Common myeloid progenitor, CD34-positive (primary cell): ENCODE measurements around the gene CAMK2A.

Source experiments
- CTCF ChIA-PET: fragments of 350-600 bp; sonication (Branson Sonifier 250); formaldehyde crosslinking; loops from one replicate; lab custom pipeline; 2021; ENCODE audit warnings: antibody characterized with exemption; lab: Charles Lee
- POLR2A ChIA-PET: fragments of 350-600 bp; sonication (Branson Sonifier 250); formaldehyde crosslinking; loops from one replicate; lab custom pipeline; 2021; ENCODE audit warnings: antibody characterized with exemption; lab: Charles Lee
- DNase-seq, 3 donors: peaks; one replicate each; pipeline versions ENCODE4 v3.0.0 to v3.0.0-alpha.2; 2013
- H3K27ac ChIP-seq, 2 experiments: 1 replicate in 1 of 2; 2 replicates in 1 of 2; pipeline ENCODE4 v1.7.0; 2013; ENCODE audit warnings: inconsistent platforms in 2 of 2, low read length in 2 of 2, mild to moderate bottlenecking in 2 of 2, low read depth in 1 of 2, moderate library complexity in 1 of 2; ENCODE audit not compliant: severe bottlenecking in 2 of 2, insufficient read depth in 1 of 2, poor library complexity in 1 of 2
- H3K27me3 ChIP-seq, 5 experiments: replicated peaks in 2 of 5; 1 replicate in 3 of 5; 2 replicates in 2 of 5; pipeline versions ENCODE4 v1.6.1 to v1.7.0; 2013; ENCODE audit warnings: low read length in 4 of 5, mild to moderate bottlenecking in 2 of 5, moderate library complexity in 2 of 5, inconsistent platforms in 1 of 5; ENCODE audit not compliant: insufficient read depth in 5 of 5, control insufficient read depth in 4 of 5
- H3K36me3 ChIP-seq, 4 experiments: 1 replicate in 2 of 4; 2 replicates in 2 of 4; pipeline versions ENCODE4 v1.6.1 to v1.7.0; 2013; ENCODE audit warnings: low read length in 3 of 4, control low read depth in 1 of 4, mild to moderate bottlenecking in 1 of 4; ENCODE audit not compliant: control insufficient read depth in 4 of 4, insufficient read depth in 4 of 4
- H3K4me1 ChIP-seq, 4 experiments: 1 replicate in 3 of 4; 2 replicates in 1 of 4; pipeline versions ENCODE4 v1.6.1 to v1.7.1; 2013; ENCODE audit warnings: low read length in 3 of 4, mild to moderate bottlenecking in 3 of 4, control low read depth in 1 of 4, inconsistent platforms in 1 of 4, moderate library complexity in 1 of 4; ENCODE audit not compliant: control insufficient read depth in 4 of 4, insufficient read depth in 4 of 4; ENCODE audit errors: control extremely low read depth in 1 of 4
- H3K4me3 ChIP-seq, 7 experiments: 1 replicate in 4 of 7; 2 replicates in 3 of 7; pipeline versions ENCODE4 v1.5.1 to v1.7.0; 2013; ENCODE audit warnings: mild to moderate bottlenecking in 7 of 7, low read length in 6 of 7, moderate library complexity in 6 of 7, inconsistent platforms in 2 of 7, low read depth in 2 of 7, control low read depth in 1 of 7; ENCODE audit not compliant: insufficient read depth in 4 of 7, control insufficient read depth in 1 of 7; ENCODE audit errors: extremely low read depth in 1 of 7
- H3K9me3 ChIP-seq, 5 experiments: 1 replicate in 4 of 5; 2 replicates in 1 of 5; pipeline versions ENCODE4 v1.6.1 to v1.7.1; 2013; ENCODE audit warnings: low read length in 4 of 5, mild to moderate bottlenecking in 2 of 5, inconsistent platforms in 1 of 5, low read depth in 1 of 5, moderate library complexity in 1 of 5; ENCODE audit not compliant: control insufficient read depth in 4 of 5, insufficient read depth in 2 of 5; ENCODE audit errors: control extremely low read depth in 1 of 5
- WGBS: methylation state at CpG from one replicate; pipeline ENCODE4 v1.1.5; 2013; ENCODE audit not compliant: insufficient coverage; 5-methylcytosine and 5-hydroxymethylcytosine counted together

CAMK2A gene

GRCh38 chr5:150258130-150258529 is 31.4 kb downstream of the CAMK2A start:
- no peak overlapping the region for H3K4me3 ChIP-seq
- H3K4me1 ChIP-seq: no peaks in the 10 kb centered on the region
- WGBS: 71% methylated on average over 5 of the region's 6 CpGs
- no peak overlapping the region for H3K27ac ChIP-seq
- ChIA-PET CTCF (interaction anchor here (1.8 kb wide), 1 partner anchor 10 kb away, joined by 10 read pairs; no protein-coding TSS in a partner anchor), POLR2A (no interaction called here)
- no peaks in the 10 kb centered on the region for H3K36me3 ChIP-seq
- H3K9me3 ChIP-seq: no peaks in the 10 kb centered on the region
- peak in 1 of 3 donors; percentile 9 for DNase-seq
- no peaks in the 10 kb centered on the region for H3K27me3 ChIP-seq

DNA sequence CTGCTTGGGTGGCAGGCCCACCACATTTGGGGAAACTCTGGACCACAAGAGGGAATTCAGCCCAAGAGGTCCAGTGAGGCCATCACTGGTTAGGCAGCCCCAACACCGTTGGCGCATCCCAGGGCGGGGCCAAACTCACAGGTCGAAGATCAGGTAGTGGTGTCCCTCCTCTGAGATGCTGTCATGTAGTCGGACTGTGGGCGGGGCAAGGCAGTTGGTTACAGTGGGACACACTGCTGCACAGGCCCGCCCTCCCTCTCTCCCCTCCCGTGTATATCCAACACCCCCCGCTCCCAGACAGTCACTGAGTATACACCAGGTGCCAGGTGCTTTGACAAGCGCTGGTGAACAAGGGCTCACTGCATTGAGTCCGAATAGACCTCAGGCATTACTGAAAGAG is 32.1 kb downstream of the CAMK2A start:
- Histone ChIP-seq H3K27ac (no peak overlapping the region), H3K4me1 (no peaks in the 10 kb centered on the region), H3K4me3 (no peak overlapping the region), H3K9me3 (no peaks in the 10 kb centered on the region), H3K27me3 (no peaks in the 10 kb centered on the region), H3K36me3 (no peaks in the 10 kb centered on the region)
- POLR2A ChIA-PET: no interaction called here
- DNase-seq: no peak
- CTCF ChIA-PET: interaction anchor here (1.8 kb wide), 1 partner anchor 11 kb away, joined by 10 read pairs; no protein-coding TSS in a partner anchor
- WGBS: 97% methylated on average over 11 of the region's 11 CpGs

DNA sequence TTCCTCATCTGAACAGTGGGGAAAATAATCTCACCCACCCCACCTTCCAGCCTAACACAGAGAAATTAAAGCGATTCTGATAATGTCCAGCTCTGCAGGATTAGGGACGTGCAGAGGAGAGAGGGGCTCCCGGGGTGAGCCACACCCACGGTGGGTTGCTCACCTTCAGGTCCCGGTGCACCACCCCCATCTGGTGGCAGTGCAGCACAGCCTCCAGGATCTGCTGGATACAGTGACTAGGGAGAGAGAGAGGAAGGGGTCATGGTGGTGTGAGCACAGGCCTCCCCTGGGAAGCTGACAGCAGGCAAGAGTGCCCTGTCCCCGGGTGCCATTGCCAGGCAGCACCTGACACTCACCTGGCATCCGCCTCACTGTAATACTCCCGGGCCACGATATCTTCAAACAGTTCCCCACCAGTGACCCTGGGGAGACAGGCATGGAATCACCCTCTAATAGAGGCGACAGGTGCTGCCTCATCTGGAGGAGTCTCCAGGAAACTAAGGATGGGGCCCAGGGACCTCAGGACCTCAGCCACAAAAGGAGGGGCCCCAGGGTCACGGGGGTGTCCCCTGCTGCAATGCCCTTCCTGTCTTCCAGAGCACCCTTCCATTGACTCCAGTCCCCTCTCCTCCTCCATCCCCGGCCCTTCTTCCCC is 33.0 kb downstream of the CAMK2A start:
- no peaks in the 10 kb centered on the region for H3K4me1 ChIP-seq
- 90% methylated on average over 8 of the region's 12 CpGs for whole genome bisulfite sequencing
- H3K4me3 ChIP-seq: no peak overlapping the region
- no peak for DNase-seq
- no peaks in the 10 kb centered on the region for H3K9me3 ChIP-seq
- no peaks in the 10 kb centered on the region for H3K27me3 ChIP-seq
- ChIA-PET POLR2A (interaction anchor here (0.6 kb wide), 1 partner anchor 63 kb away, joined by 3 read pairs; no protein-coding TSS in a partner anchor), CTCF (interaction anchor here (0.6 kb wide), 1 partner anchor 42 kb away, joined by 3 read pairs; no protein-coding TSS in a partner anchor)
- H3K27ac ChIP-seq: no peak overlapping the region
- H3K36me3 ChIP-seq: no peaks in the 10 kb centered on the region

GRCh38 chr5:150255659-150256409 is 33.7 kb downstream of the CAMK2A start:
- H3K4me1 ChIP-seq: no peaks in the 10 kb centered on the region
- 86% methylated on average over 6 of the region's 6 CpGs for whole genome bisulfite sequencing
- H3K27ac ChIP-seq: no peak overlapping the region
- no peaks in the 10 kb centered on the region for H3K9me3 ChIP-seq
- CTCF ChIA-PET: interaction anchor here (0.6 to 1.8 kb wide), 3 partner anchors 9 to 94 kb away, joined by 3 to 5 read pairs (median 3); no protein-coding TSS in a partner anchor
- no peak overlapping the region for H3K4me3 ChIP-seq
- DNase-seq: peak in 1 of 3 donors; percentile 12
- POLR2A ChIA-PET: interaction anchor here (0.6 kb wide), 1 partner anchor 64 kb away, joined by 3 read pairs; no protein-coding TSS in a partner anchor
- no peaks in the 10 kb centered on the region for H3K36me3 ChIP-seq
- H3K27me3 ChIP-seq: no peaks in the 10 kb centered on the region

DNA sequence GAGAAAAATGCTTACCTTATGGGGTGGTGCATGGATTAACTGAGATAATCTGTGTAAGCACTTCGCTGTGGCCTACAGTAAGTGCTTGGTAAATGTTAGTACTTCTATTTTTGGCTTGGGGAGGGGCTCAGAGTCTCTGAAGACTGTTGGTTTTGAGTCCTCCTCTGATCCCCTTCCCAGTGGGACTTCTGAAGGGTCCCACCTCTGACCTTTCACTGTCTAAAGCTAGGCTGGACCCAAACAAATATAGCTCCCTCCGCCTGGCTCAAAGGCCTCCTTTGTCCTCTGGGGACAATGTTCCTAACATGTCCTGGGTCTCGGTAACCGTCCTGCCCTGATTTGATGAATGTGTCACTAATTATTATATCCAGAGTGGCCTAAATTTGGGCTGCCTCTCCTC is 34.8 kb downstream of the CAMK2A start:
- CTCF ChIA-PET: interaction anchor here (0.6 to 1.8 kb wide), 4 partner anchors 10 to 170 kb away, joined by 3 to 5 read pairs (median 3); no protein-coding TSS in a partner anchor
- POLR2A ChIA-PET: no interaction called here
- Histone ChIP-seq H3K9me3 (no peaks in the 10 kb centered on the region), H3K36me3 (no peaks in the 10 kb centered on the region), H3K4me3 (no peak overlapping the region), H3K27ac (no peak overlapping the region), H3K4me1 (no peaks in the 10 kb centered on the region), H3K27me3 (no peaks in the 10 kb centered on the region)
- DNase-seq: no peak
- WGBS: 100% methylated on average over 4 of the region's 4 CpGs

GRCh38 chr5:150254363-150254762 is 35.2 kb downstream of the CAMK2A start:
- ChIA-PET POLR2A (no interaction called here), CTCF (interaction anchor here (0.6 to 1.8 kb wide), 4 partner anchors 10 to 170 kb away, joined by 3 to 5 read pairs (median 3); no protein-coding TSS in a partner anchor)
- no peaks in the 10 kb centered on the region for H3K4me1 ChIP-seq
- H3K9me3 ChIP-seq: no peaks in the 10 kb centered on the region
- DNase-seq: no peak
- no peak overlapping the region for H3K27ac ChIP-seq
- no peak overlapping the region for H3K4me3 ChIP-seq
- no peaks in the 10 kb centered on the region for H3K27me3 ChIP-seq
- H3K36me3 ChIP-seq: no peaks in the 10 kb centered on the region
- WGBS: 92% methylated on average over 7 of the region's 7 CpGs
